Measurements from ENCODE around the gene PRR11. TPM values are rescaled to one million over a fixed set of nuclear protein-coding genes. Genes with fewer than 3 reads are reported as not detected.
"Not testable (repeated sequence)": the region's sequence is repeated elsewhere in the genome, so short reads cannot be mapped to it uniquely, and the experiment has no call there.

The PRR11 gene
- total RNA-seq, 2 donors from 2014 or later = 2.5 to 3.2 TPM

DNA sequence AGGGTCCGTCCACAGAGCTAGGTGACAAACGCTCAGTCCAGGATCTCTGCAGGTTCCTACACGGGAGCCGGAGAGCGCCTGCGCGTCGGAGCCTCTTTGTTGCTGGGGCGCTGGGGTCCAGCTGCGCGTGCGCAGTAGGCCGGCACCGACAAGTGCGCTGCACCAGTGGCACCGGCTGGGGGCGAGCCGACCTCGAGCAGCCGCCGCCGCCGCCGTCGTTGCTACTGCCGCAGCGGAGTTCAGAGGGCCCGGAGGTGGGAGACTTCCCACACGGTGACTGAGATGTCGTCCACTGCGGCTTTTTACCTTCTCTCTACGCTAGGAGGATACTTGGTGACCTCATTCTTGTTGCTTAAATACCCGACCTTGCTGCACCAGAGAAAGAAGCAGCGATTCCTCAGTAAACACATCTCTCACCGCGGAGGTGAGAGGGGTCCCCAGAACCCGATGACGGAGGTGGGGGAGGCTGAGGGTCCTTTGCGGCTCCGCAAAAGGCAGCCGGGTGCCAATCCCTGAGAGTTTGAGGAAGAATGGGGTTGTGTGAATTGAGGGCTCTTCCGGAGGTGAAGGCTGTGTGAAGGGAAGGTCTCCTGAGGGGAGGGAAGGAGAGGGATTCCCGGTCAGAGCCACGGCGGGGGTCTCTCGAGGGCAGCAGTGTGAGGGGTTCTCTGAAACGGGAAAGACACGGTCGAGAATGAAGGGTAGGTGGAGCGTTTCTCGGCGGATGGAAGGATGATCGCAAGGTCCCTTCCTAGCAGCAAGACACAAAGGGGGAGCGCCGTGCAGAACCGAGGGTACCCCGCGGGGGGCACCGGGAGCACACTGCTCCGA, 65.0 kb downstream of the PRR11 start, which contains the start of gene GDPD1:
GDPD1 (plus strand) TSS at position 184 of the 831 bp plus-strand sequence; CDS start at position 283, 99 bp downstream.
- Histone ChIP-seq H3K4me3 (peak within 1 kb of the TSS; percentile 57 to 71), H3K4me1 (replicated peaks) (no peaks in the 10 kb centered on the region), H3K27me3 (replicated peaks; ENCODE audit: insufficient read depth) (no peaks in the 10 kb centered on the region), H3K27ac (peak within 1 kb of the TSS; percentile 77 to 89), H3K9me3 (no peaks in the 10 kb centered on the region), H3K36me3 (no peaks in the 10 kb centered on the region)
- intact Hi-C loops (cut with DNase I) = no loop called here
- TF ChIP-seq, protein P1, sequence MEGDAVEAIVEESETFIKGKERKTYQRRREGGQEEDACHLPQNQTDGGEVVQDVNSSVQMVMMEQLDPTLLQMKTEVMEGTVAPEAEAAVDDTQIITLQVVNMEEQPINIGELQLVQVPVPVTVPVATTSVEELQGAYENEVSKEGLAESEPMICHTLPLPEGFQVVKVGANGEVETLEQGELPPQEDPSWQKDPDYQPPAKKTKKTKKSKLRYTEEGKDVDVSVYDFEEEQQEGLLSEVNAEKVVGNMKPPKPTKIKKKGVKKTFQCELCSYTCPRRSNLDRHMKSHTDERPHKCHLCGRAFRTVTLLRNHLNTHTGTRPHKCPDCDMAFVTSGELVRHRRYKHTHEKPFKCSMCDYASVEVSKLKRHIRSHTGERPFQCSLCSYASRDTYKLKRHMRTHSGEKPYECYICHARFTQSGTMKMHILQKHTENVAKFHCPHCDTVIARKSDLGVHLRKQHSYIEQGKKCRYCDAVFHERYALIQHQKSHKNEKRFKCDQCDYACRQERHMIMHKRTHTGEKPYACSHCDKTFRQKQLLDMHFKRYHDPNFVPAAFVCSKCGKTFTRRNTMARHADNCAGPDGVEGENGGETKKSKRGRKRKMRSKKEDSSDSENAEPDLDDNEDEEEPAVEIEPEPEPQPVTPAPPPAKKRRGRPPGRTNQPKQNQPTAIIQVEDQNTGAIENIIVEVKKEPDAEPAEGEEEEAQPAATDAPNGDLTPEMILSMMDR (IDR thresholded peaks at IDR 0.05) = peak in 3 of 4 experiments; percentile 61 to 89 (median 84)
- no peak for TF ChIP-seq POLR2A (IDR thresholded peaks at IDR 0.05)
- peak; percentile 85 for TF ChIP-seq POLR2AphosphoS5 (IDR thresholded peaks at IDR 0.05)
- WGBS = under 1% methylated on average over 60 of the region's 60 CpGs
- peak; percentile 94 for DNase-seq (ENCODE audit: low spot score)

DNA sequence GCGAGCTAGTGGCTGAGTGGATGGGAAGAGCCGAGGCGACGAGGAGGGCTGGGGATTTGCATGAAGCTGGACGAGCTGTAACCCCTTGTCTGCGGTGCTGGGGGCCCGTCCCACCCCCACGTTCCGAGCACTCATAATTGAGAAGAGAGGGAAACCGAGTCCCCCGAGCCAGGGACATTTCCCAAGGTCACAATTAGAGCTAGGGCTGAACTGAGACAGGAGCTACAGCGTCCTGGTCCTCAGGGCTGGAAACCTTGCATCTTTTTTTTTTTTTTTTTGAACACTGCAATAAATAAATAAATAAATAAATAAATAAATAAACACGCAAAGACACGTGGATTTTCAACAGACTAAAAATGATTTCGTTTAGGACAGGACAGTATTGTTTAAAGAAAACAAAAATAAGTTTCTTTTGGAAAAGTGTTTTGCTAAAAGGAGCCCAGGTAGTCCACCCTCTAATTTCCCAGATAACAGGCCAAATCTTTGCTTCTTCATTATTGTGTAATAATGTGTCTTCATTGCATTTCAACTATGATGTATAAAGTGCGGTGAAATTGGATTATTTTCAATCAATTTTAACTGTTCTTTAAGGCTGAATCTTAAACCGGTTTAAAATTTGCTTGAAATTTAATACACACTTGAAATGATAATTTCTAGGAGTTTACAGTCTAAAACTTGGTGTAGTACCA, 65.8 kb downstream of the PRR11 start:
- Histone ChIP-seq H3K4me3 (peak overlapping the region; percentile 57 to 71), H3K4me1 (replicated peaks) (no peaks in the 10 kb centered on the region), H3K9me3 (no peaks in the 10 kb centered on the region), H3K27ac (peak overlapping the region; percentile 77 to 89), H3K36me3 (no peaks in the 10 kb centered on the region), H3K27me3 (replicated peaks; ENCODE audit: insufficient read depth) (no peaks in the 10 kb centered on the region)
- WGBS = 8% methylated on average over 17 of the region's 17 CpGs
- TF ChIP-seq POLR2AphosphoS5 (IDR thresholded peaks at IDR 0.05) (no peak), POLR2A (IDR thresholded peaks at IDR 0.05) (no peak)
- TF ChIP-seq, protein P1 (IDR thresholded peaks at IDR 0.05) = no peak
- intact Hi-C loops (cut with DNase I) = no loop called here
- no peak for DNase-seq (ENCODE audit: low spot score)

DNA sequence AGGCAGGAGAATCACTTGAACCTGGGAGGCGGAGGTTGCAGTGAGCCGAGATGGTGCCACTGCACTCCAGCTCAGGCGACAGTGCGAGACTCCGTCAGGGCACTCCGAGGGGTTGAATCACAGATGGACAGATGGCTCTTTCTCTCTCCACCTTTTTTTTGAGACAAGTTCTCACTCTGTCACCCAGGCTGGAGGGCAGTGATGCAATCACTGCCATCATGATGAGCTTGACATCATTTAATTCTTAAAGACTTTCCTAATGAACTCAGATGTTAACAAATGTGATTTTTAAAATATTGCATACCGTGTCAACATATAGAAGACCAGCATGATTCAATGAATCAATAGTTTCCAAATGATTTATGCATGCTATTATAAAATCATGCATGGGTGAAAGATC, 68.3 kb downstream of the PRR11 start:
- TF ChIP-seq POLR2A (IDR thresholded peaks at IDR 0.05) (no peak), POLR2AphosphoS5 (IDR thresholded peaks at IDR 0.05) (no peak)
- TF ChIP-seq, protein P1 (IDR thresholded peaks at IDR 0.05) = no peak
- no peak overlapping the region for H3K27ac ChIP-seq
- no peaks in the 10 kb centered on the region for H3K4me1 ChIP-seq (replicated peaks)
- 97% methylated on average over 7 of the region's 7 CpGs for WGBS
- DNase-seq (ENCODE audit: low spot score) = no peak
- intact Hi-C loops (cut with DNase I) = no loop called here
- H3K36me3 ChIP-seq = no peaks in the 10 kb centered on the region
- no peaks in the 10 kb centered on the region for H3K9me3 ChIP-seq
- H3K4me3 ChIP-seq = no peak overlapping the region
- H3K27me3 ChIP-seq (replicated peaks; ENCODE audit: insufficient read depth) = no peaks in the 10 kb centered on the region

DNA sequence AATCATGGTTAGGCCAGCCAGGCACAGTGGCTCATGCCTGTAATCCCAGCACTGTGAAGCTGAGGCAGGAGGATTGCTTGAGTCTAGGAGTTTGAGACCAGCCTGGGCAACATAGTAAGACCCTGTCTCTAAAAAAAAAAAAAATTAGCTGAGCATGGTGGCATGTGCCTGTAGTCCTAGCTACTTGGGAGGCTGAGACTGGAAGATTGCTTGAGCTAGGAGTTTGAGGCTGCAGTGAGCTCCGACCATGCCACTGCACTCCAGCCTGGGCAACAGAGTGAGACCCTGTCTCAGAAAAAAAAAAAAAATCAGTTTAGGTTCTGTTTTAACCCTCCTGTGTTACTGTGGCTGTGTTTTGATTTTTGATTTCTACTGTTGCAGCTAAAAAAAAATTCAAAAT, 73.0 kb downstream of the PRR11 start:
- H3K4me1 ChIP-seq (replicated peaks); H3K4me3 ChIP-seq; H3K27ac ChIP-seq; H3K9me3 ChIP-seq; DNase-seq (ENCODE audit: low spot score); intact Hi-C loops (cut with DNase I); H3K27me3 ChIP-seq (replicated peaks; ENCODE audit: insufficient read depth); H3K36me3 ChIP-seq: not testable (repeated sequence)
- 90% methylated on average over 1 of the region's 1 CpG for WGBS

DNA sequence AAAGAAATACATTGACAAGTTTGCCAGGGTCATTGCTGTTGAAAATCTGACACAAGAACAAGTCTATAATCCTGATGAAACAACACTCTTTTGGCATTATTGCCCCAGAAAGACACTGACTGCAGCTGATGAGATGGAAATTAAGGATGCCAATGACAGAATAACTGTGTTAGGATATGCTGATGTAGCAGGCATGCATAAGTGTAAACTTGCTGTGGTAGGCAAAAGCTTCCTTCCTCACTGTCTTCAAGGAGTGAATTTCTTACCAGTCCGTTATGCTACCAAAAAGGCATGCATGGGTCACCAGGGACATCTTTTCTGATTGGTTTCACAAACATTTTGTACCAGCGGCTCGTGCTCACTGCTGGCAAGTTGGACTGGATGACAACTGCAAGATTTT, 75.2 kb downstream of the PRR11 start:
- no peak overlapping the region for H3K4me3 ChIP-seq
- H3K9me3 ChIP-seq = no peaks in the 10 kb centered on the region
- H3K27ac ChIP-seq = no peak overlapping the region
- TF ChIP-seq POLR2A (IDR thresholded peaks at IDR 0.05) (no peak), POLR2AphosphoS5 (IDR thresholded peaks at IDR 0.05) (no peak)
- TF ChIP-seq, protein P1 (IDR thresholded peaks at IDR 0.05) = no peak
- WGBS = 93% methylated on average over 3 of the region's 3 CpGs
- no peak for DNase-seq (ENCODE audit: low spot score)
- H3K36me3 ChIP-seq = no peaks in the 10 kb centered on the region
- no peaks in the 10 kb centered on the region for H3K4me1 ChIP-seq (replicated peaks)
- no peaks in the 10 kb centered on the region for H3K27me3 ChIP-seq (replicated peaks; ENCODE audit: insufficient read depth)
- intact Hi-C loops (cut with DNase I) = no loop called here

Data from prostate gland (tissue), 2 donors.